ENCODE data around the gene ENGASE.

ENGASE gene

GRCh38 chr17:79108870-79109269, 34.2 kb downstream of the ENGASE start:
- TF ChIP-seq CTCF (IDR thresholded peaks at IDR 0.05; ENCODE audit: insufficient read depth, low read depth, low read length, missing control alignments), result no peak
- no peak overlapping the region for H3K4me3 ChIP-seq (ENCODE audit: low read length)
- no peak for DNase-seq (ENCODE audit: low read depth)

GRCh38 chr17:79109584-79109983, 35.0 kb downstream of the ENGASE start:
- no peak for DNase-seq (ENCODE audit: low read depth)
- no peak for TF ChIP-seq CTCF (IDR thresholded peaks at IDR 0.05; ENCODE audit: insufficient read depth, low read depth, low read length, missing control alignments)
- H3K4me3 ChIP-seq (ENCODE audit: low read length), result no peak overlapping the region

- TF ChIP-seq CTCF (IDR thresholded peaks at IDR 0.05; ENCODE audit: insufficient read depth, low read depth, low read length, missing control alignments), result no peak
- H3K4me3 ChIP-seq (ENCODE audit: low read length), result no peak overlapping the region
- no peak for DNase-seq (ENCODE audit: low read depth)
Measured at GRCh38 chr17:79111097-79111496, 36.5 kb downstream of the ENGASE start.

- H3K4me3 ChIP-seq (ENCODE audit: low read length), result no peak overlapping the region
- no peak for TF ChIP-seq CTCF (IDR thresholded peaks at IDR 0.05; ENCODE audit: insufficient read depth, low read depth, low read length, missing control alignments)
- no peak for DNase-seq (ENCODE audit: low read depth)
Measured at GRCh38 chr17:79112471-79112870, 37.8 kb downstream of the ENGASE start.

- no peak for TF ChIP-seq CTCF (IDR thresholded peaks at IDR 0.05; ENCODE audit: insufficient read depth, low read depth, low read length, missing control alignments)
- DNase-seq (ENCODE audit: low read depth), result no peak
- no peak overlapping the region for H3K4me3 ChIP-seq (ENCODE audit: low read length)
Measured at GRCh38 chr17:79113699-79114457, 39.3 kb downstream of the ENGASE start.

- H3K4me3 ChIP-seq (ENCODE audit: low read length), result no peak overlapping the region
- TF ChIP-seq CTCF (IDR thresholded peaks at IDR 0.05; ENCODE audit: insufficient read depth, low read depth, low read length, missing control alignments), result no peak
- peak; percentile 19 for DNase-seq (ENCODE audit: low read depth)
Measured at GRCh38 chr17:79114458-79115301, 40.1 kb downstream of the ENGASE start.

Data from epithelial cell of esophagus (primary cell).